HEK293 (cell line): ENCODE data around the gene GCDH.

ENCODE experiments used
- CTCF ChIA-PET: fragments of 350-600 bp; formaldehyde crosslinking; extraction: SDS; loops from one replicate; lab custom pipeline; 2021; ENCODE audit warnings: antibody characterized with exemption; lab: Yijun Ruan, JAX
- POLR2A ChIA-PET: fragments of 300-600 bp; formaldehyde crosslinking; extraction: SDS; loops from one replicate; lab custom pipeline; 2020; ENCODE audit warnings: antibody characterized with exemption, inconsistent platforms; lab: Yijun Ruan, JAX
- H3K27ac ChIP-seq: fragments of 200-500 bp; sonication (Bioruptor generic); 2 replicates; pipeline ENCODE4 v1.5.1; 2014; ENCODE audit warnings: low read depth, low read length, control low read depth, inconsistent platforms; ENCODE audit errors: extremely low read depth
- H3K36me3 ChIP-seq, 2 experiments: fragments of 200-500 bp in 1 of 2; sonication (Bioruptor generic) in 1 of 2; 1 replicate in 1 of 2; 2 replicates in 1 of 2; pipeline ENCODE4 v1.5.1; 2014 to 2017; ENCODE audit warnings: inconsistent platforms in 2 of 2, low read length in 2 of 2; ENCODE audit not compliant: control insufficient read depth in 2 of 2, insufficient read depth in 1 of 2
- H3K4me1 ChIP-seq: fragments of 200-500 bp; sonication (Bioruptor generic); 2 replicates; pipeline ENCODE4 v1.5.1; 2014; ENCODE audit warnings: mild to moderate bottlenecking, low read length, inconsistent platforms; ENCODE audit not compliant: control insufficient read depth, insufficient read depth
- H3K4me3 ChIP-seq: 2 replicates; pipeline ENCODE4 v1.5.1; 2011; ENCODE audit warnings: low read depth, mild to moderate bottlenecking, control low read depth, low read length, moderate library complexity
- H3K9me3 ChIP-seq: fragments of 200-500 bp; sonication (Bioruptor generic); 2 replicates; pipeline ENCODE4 v1.5.1; 2014; ENCODE audit warnings: low read depth, low read length, inconsistent platforms; ENCODE audit not compliant: control insufficient read depth, insufficient read depth
- BCL11B ChIP-seq: fragments of 450-650 bp; formaldehyde crosslinking; IDR thresholded peaks from 2 replicates; pipeline ENCODE4 v1.5.1; 2016; ENCODE audit warnings: low read depth, missing biosample characterization, missing genetic modification characterization
- GLIS1 ChIP-seq: fragments of 450-650 bp; formaldehyde crosslinking; IDR thresholded peaks from 2 replicates; pipeline ENCODE4 v1.5.1; 2016; ENCODE audit warnings: missing biosample characterization, missing genetic modification characterization
- GLIS2 ChIP-seq: fragments of 450-650 bp; formaldehyde crosslinking; IDR thresholded peaks from 2 replicates; pipeline ENCODE4 v1.5.1; 2016; ENCODE audit warnings: missing biosample characterization, missing genetic modification characterization
- KLF10 ChIP-seq: fragments of 450-650 bp; IDR thresholded peaks from 2 replicates; pipeline ENCODE4 v1.5.1; 2018; ENCODE audit warnings: missing biosample characterization, mild to moderate bottlenecking, missing genetic modification characterization
- KLF16 ChIP-seq: fragments of 450-650 bp; formaldehyde crosslinking; IDR thresholded peaks from 2 replicates; pipeline ENCODE4 v1.5.1; 2017; ENCODE audit warnings: missing biosample characterization, missing genetic modification characterization
- KLF9 ChIP-seq: fragments of 450-650 bp; formaldehyde crosslinking; IDR thresholded peaks from 2 replicates; pipeline ENCODE4 v1.5.1; 2016; ENCODE audit warnings: missing biosample characterization, missing genetic modification characterization, low read depth
- SCRT1 ChIP-seq: fragments of 450-650 bp; formaldehyde crosslinking; IDR thresholded peaks from 2 replicates; pipeline ENCODE4 v1.5.1; 2016; ENCODE audit warnings: missing biosample characterization, missing genetic modification characterization, borderline replicate concordance
- SP2 ChIP-seq: fragments of 450-650 bp; formaldehyde crosslinking; IDR thresholded peaks from 2 replicates; pipeline ENCODE4 v1.5.1; 2016; ENCODE audit warnings: missing biosample characterization, missing genetic modification characterization
- WT1 ChIP-seq: fragments of 450-650 bp; formaldehyde crosslinking; IDR thresholded peaks from 2 replicates; pipeline ENCODE4 v1.5.1; 2016; ENCODE audit warnings: missing biosample characterization, missing genetic modification characterization
- YY1 ChIP-seq: fragments of 450-650 bp; formaldehyde crosslinking; IDR thresholded peaks from 2 replicates; pipeline ENCODE4 v1.5.1; 2018; ENCODE audit warnings: missing biosample characterization, missing genetic modification characterization
- ZBTB17 ChIP-seq: fragments of 450-650 bp; formaldehyde crosslinking; IDR thresholded peaks from 2 replicates; pipeline ENCODE4 v1.5.1; 2016; ENCODE audit warnings: missing biosample characterization, missing genetic modification characterization
- ZBTB26 ChIP-seq: fragments of 450-650 bp; formaldehyde crosslinking; optimal IDR thresholded peaks from 2 replicates; pipeline ENCODE3; 2016; ENCODE audit warnings: missing biosample characterization, mild to moderate bottlenecking, missing genetic modification characterization
- ZEB2 ChIP-seq: fragments of 450-650 bp; formaldehyde crosslinking; IDR thresholded peaks from 2 replicates; pipeline ENCODE4 v1.5.1; 2016; ENCODE audit warnings: missing biosample characterization, missing genetic modification characterization
- ZFHX2 ChIP-seq: fragments of 450-650 bp; formaldehyde crosslinking; conservative IDR thresholded peaks from 2 replicates; pipeline ENCODE4 v1.5.1; 2016; ENCODE audit warnings: missing biosample characterization, missing genetic modification characterization
- ZFP69B ChIP-seq: fragments of 450-650 bp; formaldehyde crosslinking; IDR thresholded peaks from 2 replicates; pipeline ENCODE4 v1.5.1; 2016; ENCODE audit warnings: missing biosample characterization, missing genetic modification characterization
- ZNF211 ChIP-seq: fragments of 450-650 bp; formaldehyde crosslinking; IDR thresholded peaks from 2 replicates; pipeline ENCODE4 v1.5.1; 2016; ENCODE audit warnings: low read depth, missing biosample characterization, missing genetic modification characterization
- ZNF248 ChIP-seq: fragments of 450-650 bp; formaldehyde crosslinking; IDR thresholded peaks from 2 replicates; pipeline ENCODE4 v1.5.1; 2017; ENCODE audit warnings: missing biosample characterization, missing genetic modification characterization
- ZNF335 ChIP-seq: fragments of 450-650 bp; formaldehyde crosslinking; conservative IDR thresholded peaks from 2 replicates; pipeline ENCODE4 v1.5.1; 2016; ENCODE audit warnings: missing biosample characterization, missing genetic modification characterization
- ZNF433 ChIP-seq: fragments of 450-650 bp; formaldehyde crosslinking; IDR thresholded peaks from 2 replicates; pipeline ENCODE4 v1.5.1; 2016; ENCODE audit warnings: missing biosample characterization, missing genetic modification characterization, low read depth
- ZNF501 ChIP-seq: fragments of 450-650 bp; formaldehyde crosslinking; IDR thresholded peaks from 2 replicates; pipeline ENCODE4 v1.5.1; 2016; ENCODE audit warnings: missing biosample characterization, missing genetic modification characterization
- ZNF600 ChIP-seq: fragments of 450-650 bp; formaldehyde crosslinking; IDR thresholded peaks from 2 replicates; pipeline ENCODE4 v1.5.1; 2016; ENCODE audit warnings: missing biosample characterization, missing genetic modification characterization
- ZNF629 ChIP-seq: fragments of 450-650 bp; formaldehyde crosslinking; IDR thresholded peaks from 2 replicates; pipeline ENCODE4 v1.5.1; 2017; ENCODE audit warnings: missing biosample characterization, missing genetic modification characterization
- ZNF660 ChIP-seq: fragments of 450-650 bp; IDR thresholded peaks from 2 replicates; pipeline ENCODE4 v1.5.1; 2018; ENCODE audit warnings: missing biosample characterization, mild to moderate bottlenecking, missing genetic modification characterization
- ZNF692 ChIP-seq: fragments of 450-650 bp; formaldehyde crosslinking; IDR thresholded peaks from 2 replicates; pipeline ENCODE4 v1.5.1; 2016; ENCODE audit warnings: missing biosample characterization, missing genetic modification characterization
- ZNF704 ChIP-seq: fragments of 450-650 bp; formaldehyde crosslinking; IDR thresholded peaks from 2 replicates; pipeline ENCODE4 v1.5.1; 2016; ENCODE audit warnings: missing biosample characterization, missing genetic modification characterization
- ZSCAN16 ChIP-seq: fragments of 450-650 bp; formaldehyde crosslinking; IDR thresholded peaks from 2 replicates; pipeline ENCODE4 v1.5.1; 2016; ENCODE audit warnings: missing biosample characterization, missing genetic modification characterization
- TF ChIP-seq, protein P1 (sequence below): fragments of 450-650 bp; formaldehyde crosslinking; IDR thresholded peaks from 2 replicates; pipeline ENCODE4 v1.5.1; 2016; ENCODE audit warnings: missing biosample characterization, missing genetic modification characterization

Gene GCDH

GRCh38 chr19:12890787-12891552 is at the start of gene GCDH:
TSS of gene GCDH (plus strand) at chr19:12891160. CDS start at chr19:12891305, 145 bp downstream.
- Histone ChIP-seq H3K4me1 (no peaks in the 10 kb centered on the region), H3K27ac (no peak within 1 kb of the TSS), H3K4me3 (peak within 1 kb of the TSS; percentile 96), H3K9me3 (no peaks in the 10 kb centered on the region), H3K36me3 (peaks cover 0 to 19% of the 10 kb centered on the region in 2 experiments; a peak in 2 of 3 replicates)
- ChIA-PET CTCF (interaction anchor here (0.6 to 1.3 kb wide), 9 partner anchors 9 to 161 kb away, joined by 3 to 6 read pairs (median 3); partner anchors contain the start of genes DNASE2 and SYCE2), POLR2A (interaction anchor here (0.5 to 2.7 kb wide), 18 partner anchors 8 to 680 kb away, joined by 3 to 42 read pairs (median 4); partner anchors contain the start of genes DNASE2, FARSA, FBXW9 and GADD45GIP1)
- TF ChIP-seq SCRT1 (tag by site-specific recombination) (no peak), ZNF211 (tag by site-specific recombination) (no peak), ZBTB17 (tag by site-specific recombination) (peak; percentile 58; the same call in 1 of the 2 replicates), KLF16 (tag by site-specific recombination) (peak; percentile 87), ZEB2 (tag by site-specific recombination) (no peak), ZNF692 (tag by site-specific recombination) (peak; percentile 100), ZNF660 (tag by site-specific recombination) (no peak; the same call in 1 of the 2 replicates), KLF10 (tag by site-specific recombination) (peak; percentile 100), ZBTB26 (tag by site-specific recombination) (peak; percentile 13), KLF9 (tag by site-specific recombination) (peak; percentile 81; the same call in 1 of the 2 replicates), ZFP69B (peak; percentile 100), BCL11B (tag by site-specific recombination) (0 out of 2 replicates have a peak, but pooled peaks have one; percentile 49), ZNF501 (tag by site-specific recombination) (0 out of 2 replicates have a peak, but pooled peaks have one; percentile 32), ZSCAN16 (tag by site-specific recombination) (no peak), ZNF704 (tag by site-specific recombination) (peak; percentile 70; the same call in 1 of the 2 replicates), ZNF600 (tag by site-specific recombination) (0 out of 2 replicates have a peak, but pooled peaks have one; percentile 12), YY1 (tag by site-specific recombination) (no peak), ZNF335 (tag by site-specific recombination) (peak; percentile 46; the same call in 1 of the 2 replicates), ZNF248 (tag by site-specific recombination) (no peak), GLIS1 (tag by site-specific recombination) (no peak; the same call in 1 of the 2 replicates), ZFHX2 (tag by site-specific recombination) (peak; percentile 50), ZNF433 (tag by site-specific recombination) (no peak), ZNF629 (tag by site-specific recombination) (peak; percentile 91), WT1 (tag by site-specific recombination) (0 out of 2 replicates have a peak, but pooled peaks have one; percentile 30), SP2 (tag by site-specific recombination) (peak; percentile 95), GLIS2 (tag by site-specific recombination) (peak; percentile 62; the same call in 1 of the 2 replicates)
- TF ChIP-seq, protein P1, sequence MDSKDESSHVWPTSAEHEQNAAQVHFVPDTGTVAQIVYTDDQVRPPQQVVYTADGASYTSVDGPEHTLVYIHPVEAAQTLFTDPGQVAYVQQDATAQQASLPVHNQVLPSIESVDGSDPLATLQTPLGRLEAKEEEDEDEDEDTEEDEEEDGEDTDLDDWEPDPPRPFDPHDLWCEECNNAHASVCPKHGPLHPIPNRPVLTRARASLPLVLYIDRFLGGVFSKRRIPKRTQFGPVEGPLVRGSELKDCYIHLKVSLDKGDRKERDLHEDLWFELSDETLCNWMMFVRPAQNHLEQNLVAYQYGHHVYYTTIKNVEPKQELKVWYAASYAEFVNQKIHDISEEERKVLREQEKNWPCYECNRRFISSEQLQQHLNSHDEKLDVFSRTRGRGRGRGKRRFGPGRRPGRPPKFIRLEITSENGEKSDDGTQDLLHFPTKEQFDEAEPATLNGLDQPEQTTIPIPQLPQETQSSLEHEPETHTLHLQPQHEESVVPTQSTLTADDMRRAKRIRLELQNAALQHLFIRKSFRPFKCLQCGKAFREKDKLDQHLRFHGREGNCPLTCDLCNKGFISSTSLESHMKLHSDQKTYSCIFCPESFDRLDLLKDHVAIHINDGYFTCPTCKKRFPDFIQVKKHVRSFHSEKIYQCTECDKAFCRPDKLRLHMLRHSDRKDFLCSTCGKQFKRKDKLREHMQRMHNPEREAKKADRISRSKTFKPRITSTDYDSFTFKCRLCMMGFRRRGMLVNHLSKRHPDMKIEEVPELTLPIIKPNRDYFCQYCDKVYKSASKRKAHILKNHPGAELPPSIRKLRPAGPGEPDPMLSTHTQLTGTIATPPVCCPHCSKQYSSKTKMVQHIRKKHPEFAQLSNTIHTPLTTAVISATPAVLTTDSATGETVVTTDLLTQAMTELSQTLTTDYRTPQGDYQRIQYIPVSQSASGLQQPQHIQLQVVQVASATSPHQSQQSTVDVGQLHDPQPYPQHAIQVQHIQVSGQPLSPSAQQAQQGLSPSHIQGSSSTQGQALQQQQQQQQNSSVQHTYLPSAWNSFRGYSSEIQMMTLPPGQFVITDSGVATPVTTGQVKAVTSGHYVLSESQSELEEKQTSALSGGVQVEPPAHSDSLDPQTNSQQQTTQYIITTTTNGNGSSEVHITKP (tag by site-specific recombination), result peak; percentile 92
